HG03460 (cell line): ENCODE data around the gene SLC45A3.
"Not testable (repeated sequence)": the region's sequence is repeated elsewhere in the genome, so short reads cannot be mapped to it uniquely, and the experiment has no call there.

Experiments
- ATAC-seq: cut with Tn5 transposase; IDR thresholded peaks from one replicate; pipeline ENCODE4 v1.9.1; 2021; ENCODE audit not compliant: unreplicated experiment

SLC45A3 gene, protein sequence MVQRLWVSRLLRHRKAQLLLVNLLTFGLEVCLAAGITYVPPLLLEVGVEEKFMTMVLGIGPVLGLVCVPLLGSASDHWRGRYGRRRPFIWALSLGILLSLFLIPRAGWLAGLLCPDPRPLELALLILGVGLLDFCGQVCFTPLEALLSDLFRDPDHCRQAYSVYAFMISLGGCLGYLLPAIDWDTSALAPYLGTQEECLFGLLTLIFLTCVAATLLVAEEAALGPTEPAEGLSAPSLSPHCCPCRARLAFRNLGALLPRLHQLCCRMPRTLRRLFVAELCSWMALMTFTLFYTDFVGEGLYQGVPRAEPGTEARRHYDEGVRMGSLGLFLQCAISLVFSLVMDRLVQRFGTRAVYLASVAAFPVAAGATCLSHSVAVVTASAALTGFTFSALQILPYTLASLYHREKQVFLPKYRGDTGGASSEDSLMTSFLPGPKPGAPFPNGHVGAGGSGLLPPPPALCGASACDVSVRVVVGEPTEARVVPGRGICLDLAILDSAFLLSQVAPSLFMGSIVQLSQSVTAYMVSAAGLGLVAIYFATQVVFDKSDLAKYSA

DNA sequence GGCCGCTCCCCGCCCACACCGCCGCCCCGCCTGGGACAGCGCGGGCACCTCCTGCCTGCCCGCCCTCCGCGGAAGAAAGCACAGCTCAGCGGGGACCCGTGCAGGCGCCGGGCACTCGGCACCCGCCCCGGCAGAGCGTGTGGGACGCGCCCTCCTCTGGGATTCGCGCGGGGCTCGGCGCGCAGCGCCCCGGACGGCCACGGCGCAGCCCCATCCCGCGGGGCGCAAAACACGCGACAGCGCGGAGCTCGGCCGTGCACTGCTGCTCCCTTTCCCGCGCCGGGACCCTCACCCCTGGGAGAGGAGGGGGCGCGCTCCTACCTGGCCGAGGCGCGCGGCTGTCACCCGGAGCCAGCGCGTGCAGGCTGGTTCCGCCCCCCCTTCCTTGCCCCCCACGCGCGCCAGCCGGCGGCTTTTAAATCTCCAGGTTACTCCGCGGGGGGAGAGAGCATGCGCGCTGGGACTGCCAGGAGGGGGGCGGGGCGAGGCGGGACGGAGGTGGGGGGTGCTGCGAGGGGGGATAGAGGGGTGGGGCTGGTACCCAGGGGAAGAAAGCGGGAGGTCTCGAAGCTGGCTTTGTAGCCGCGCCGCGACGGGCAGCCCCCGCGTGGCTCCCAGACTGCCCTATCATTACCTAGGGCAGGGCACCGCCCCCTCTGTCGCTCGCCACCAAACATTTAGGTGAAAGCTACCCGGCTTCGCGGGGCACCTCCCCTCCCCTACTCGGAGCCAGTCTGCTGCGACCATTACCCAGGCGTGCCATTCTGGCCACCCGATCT is at the start of gene SLC45A3:
Gene SLC45A3 (minus strand): TSS at position 437 of the 779 bp plus-strand sequence. CDS start 15,853 bp downstream, outside the sequence.
- no peak for ATAC-seq

DNA sequence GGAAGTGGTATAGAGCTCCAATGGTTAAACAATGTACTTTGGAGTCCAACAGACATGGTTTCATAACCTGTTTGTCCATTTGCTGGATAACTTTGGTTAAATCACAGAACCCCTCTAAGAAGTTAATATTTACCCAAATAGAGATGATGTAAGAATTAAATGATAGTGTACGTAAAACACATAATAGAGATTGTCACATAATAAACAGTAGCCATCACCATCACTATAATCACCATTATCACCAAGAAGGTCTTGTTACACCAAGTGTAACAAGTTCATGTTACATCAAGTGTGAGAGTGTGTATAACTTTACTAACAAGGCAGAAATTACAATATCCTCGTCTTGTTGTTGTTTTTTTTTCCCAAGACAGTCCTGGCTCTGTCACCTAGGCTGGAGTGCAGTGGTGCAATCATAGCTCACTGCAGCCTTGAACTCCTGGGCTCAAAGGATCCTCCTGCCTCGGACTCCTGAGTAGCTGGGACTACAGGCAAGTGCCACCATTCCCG is 46.4 kb upstream of the SLC45A3 start:
- ATAC-seq, result no peak

DNA sequence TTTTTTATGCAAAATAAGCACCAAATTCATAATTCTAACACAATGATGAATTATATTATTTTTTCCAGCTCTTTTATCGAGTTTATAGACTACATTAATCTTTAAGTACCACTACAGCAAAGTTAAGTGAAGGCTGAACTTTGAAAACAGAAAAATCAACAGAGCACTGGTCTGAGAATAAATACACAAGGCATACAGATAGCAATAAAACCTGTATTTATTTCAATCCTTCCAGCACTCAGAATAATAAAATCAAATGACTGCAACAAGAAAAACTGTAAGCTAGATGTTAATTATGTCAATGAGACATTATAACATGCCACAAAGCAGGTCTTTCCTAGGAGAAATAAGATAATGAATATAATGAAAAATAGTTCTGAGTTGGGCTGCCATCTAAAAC is 45.2 kb upstream of the SLC45A3 start:
- no peak for ATAC-seq

DNA sequence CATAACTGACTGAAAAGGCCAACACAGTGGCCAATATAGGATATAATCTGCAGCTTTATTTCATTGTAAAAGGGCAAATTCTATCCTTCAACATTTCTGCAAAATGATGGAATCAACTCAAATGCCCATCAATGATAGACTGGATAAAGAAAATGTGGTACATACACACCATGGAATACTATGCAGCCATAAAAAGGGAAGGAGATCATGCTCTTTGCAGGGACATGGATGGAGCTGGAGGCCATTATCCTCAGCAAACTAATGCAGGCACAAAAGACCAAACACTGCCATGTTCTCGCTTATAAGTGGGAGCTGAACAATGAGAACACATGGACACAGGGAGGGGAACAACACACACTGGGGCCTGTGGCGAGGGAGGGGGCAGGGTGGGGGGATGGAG is 40.4 kb upstream of the SLC45A3 start:
- not testable (repeated sequence) for ATAC-seq

DNA sequence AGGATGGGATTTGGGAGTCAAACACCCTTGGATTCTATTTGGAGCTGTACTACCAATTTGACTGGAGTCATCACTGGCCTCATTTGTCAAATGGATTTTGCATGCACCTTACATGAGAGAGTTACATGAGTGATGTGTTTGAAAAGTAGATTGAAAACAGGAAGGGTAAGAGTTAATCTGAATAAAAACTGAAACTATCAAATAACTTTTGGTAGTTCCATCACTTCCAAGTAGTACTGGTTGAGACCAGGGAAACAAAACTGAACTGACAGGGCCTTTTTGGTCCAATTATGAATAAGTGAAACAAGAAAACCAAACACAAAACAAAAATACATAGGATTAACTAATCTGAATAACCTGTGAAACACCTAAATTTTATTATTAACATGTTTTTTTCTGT is 39.5 kb upstream of the SLC45A3 start:
- no peak for ATAC-seq

DNA sequence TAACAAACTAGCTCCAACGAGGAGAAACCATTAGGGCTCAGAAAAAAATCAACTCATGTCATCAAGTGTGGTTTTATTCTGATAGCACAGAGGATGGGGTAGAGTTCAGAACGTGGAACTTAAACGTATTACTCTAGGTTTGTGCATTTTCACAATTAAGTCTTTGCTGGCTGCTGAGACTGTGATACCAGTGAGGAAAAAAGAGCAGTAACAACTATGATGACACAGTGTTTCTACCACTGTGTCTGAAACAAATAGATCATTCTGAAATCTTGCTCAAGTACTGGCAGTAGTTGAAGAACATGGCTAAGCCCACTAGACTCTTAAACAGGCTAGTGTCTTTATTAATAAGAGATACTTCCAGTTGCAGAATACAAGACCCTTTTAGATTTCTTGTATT is 38.7 kb upstream of the SLC45A3 start:
- ATAC-seq, result no peak

DNA sequence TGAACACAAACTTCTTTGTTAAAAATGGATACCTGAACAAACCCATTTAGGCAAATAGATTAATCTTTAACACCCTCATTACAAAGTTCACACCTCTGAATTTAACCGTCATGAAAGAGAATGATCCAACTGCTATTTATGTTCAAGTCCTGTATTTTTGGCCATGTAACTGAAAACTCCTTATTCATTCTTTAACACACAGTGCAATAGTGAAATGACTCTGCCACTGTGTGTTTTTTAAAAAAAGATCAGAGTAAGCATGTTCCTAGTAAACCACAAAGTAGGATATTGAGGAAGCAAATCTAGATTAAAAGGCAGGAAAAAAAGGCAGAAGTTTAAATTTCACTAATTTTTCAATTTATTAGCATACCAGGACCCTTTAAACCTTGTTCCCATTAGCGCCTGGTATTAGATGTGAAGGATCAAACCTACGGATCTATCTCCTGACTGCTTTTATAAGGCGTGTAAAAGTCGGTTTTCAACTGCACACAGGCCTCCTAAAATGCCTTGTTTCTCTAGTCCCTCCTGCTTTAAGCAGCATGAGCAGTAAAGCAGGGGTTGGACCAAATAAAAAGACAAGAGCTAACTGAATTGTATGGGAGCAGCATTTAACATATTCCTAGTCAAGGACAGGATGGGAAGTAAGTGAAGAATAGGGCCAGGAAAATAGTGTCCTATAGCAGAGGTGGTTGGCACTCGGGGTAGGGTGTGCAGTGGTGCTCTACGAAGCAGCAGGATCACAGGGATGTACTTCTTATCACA is 36.2 kb upstream of the SLC45A3 start:
- ATAC-seq, result no peak

DNA sequence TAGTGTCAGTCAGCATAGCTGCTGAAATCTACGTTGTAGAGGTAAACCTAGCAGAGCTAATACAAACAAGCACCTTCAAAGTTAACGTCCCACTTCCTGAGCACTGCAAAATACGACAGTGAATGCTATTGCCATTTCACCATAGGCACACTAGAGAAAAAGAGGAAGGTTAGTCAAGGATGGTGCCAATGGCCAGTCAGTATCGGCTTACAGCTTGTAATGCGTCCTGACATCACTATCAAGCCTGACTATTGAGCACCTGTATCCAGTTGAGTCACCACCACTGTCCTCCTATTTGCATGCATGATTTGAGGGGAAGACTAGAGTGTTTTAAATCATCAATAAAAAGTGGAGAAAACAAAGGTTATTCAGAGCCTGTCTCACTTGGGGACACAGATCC is 35.3 kb upstream of the SLC45A3 start:
- no peak for ATAC-seq

DNA sequence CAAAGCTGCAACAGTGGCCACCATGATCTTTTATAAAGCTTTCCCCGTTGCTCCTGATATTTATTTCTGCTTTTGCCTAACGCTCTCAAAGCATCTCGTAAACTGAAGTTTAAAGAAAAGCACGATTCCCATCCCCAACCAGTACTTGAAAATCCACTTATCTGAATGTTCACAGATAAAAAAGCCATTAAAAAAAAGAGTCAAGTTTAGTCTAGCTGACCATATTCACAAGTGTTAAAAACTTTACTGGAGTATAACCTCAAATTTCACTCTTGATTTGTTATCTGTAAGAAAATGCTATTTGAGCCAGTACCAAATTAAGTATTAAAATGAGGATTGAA is 34.6 kb upstream of the SLC45A3 start:
- ATAC-seq, result no peak

DNA sequence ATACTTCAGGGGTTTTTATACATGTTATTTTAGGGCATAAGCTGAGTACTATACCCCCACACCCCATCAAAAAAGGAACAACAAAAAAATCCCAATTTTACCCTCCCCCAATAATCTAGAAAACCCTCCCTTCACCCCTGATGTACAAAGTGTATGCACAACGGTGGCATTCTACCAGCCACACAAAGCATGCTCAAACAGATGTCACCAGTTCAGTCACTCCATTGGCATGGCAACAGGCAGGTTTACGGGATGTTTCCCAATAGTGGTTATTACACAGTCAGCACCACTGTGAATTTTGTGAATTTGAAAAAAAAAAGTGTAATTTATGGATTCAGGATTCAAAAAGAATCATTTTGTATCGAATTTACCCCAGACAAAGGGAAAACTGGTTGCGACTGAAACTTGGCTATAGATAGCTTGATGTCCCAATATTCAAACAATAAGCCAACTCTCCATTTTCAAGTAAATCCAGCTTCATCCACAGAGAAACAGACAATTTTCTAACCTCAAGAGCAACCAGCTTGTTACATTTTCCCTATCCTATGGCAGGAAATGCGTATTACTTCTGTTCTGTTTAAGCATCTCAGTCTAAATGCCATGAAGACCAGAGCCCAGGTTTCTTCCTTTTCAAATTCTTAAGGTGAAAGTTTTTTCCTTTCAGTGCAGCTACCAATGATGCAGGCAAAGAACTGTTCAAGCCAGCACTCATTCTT is 34.0 kb upstream of the SLC45A3 start:
- ATAC-seq, result no peak

DNA sequence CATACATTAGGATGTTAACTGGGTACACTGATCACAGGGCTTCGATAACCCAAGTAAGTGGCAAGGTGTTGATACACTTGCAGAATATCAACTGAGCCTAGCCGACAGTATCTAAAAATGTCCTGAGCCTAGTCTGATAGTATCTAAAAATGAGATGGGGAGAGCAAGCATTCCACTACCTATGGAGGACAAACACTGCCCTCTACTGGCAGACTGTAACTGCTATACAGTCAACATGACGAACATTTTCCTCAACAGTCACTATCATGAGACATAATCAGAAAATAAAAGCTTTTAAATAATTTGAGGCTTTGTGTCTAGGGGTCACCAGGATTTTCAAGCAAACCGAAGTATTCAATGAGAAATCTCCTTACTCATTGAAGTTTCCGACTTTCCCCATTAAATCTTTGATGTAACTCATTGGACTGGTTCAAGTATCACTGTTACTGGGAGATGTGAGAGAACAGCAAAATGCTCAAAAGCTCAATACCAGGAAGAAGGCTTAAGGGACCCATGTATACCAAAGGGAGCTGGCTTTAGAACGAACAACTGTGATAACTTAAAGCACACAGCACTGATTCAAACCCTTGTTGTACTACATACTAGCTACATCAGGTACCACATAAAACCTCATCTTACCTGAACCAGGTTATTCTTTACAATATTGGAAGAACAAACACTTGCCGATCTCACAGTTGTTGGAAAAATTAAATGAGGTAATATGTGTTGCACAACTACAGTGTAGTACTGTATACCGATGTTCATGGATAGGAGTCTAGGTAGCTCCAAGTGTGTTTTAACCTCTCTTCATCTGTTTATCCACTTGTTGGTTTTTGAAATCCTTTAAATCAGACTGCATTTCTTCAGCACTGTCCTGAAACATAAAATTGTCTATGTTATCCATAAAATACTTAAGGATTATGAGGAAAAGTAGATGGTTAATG is 31.1 kb upstream of the SLC45A3 start:
- no peak for ATAC-seq

DNA sequence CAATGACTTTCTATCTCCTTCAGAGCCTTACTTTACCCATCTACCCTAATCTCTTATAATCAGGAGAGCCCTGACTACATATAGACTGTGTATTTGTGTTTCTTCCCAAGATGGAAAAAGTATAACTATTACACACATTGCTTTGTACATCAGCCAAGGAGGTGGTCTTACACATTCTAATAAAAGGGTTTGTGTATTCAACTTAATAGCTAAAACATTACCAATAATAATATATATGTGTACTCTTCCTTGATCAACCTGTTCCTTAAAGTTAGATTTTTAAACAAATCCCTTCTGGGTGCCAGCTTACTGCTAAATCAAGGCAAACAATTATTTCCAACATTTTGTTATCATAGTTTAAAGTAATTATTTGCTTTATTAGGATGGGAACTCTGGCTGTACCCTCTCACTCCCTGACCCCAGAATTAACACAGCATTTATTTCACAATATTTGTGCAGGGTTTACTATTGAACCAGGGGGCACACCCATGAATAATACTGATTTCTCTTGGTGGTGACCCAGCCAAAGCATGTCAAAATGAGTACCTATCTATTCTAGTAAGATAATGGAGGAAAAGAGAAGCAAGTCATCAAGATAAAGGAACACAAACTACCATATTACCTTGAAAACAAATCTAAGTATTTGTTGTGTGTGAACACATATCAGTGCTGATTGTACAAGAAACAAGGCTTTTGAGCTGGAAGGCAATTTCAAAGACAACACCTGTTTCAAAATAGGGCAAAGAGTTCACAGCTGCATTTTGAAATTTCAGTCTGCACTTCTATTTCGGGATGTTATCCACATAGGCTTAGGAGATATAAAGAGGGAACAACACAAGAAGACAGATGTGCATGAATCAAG is 30.1 kb upstream of the SLC45A3 start:
- no peak for ATAC-seq

DNA sequence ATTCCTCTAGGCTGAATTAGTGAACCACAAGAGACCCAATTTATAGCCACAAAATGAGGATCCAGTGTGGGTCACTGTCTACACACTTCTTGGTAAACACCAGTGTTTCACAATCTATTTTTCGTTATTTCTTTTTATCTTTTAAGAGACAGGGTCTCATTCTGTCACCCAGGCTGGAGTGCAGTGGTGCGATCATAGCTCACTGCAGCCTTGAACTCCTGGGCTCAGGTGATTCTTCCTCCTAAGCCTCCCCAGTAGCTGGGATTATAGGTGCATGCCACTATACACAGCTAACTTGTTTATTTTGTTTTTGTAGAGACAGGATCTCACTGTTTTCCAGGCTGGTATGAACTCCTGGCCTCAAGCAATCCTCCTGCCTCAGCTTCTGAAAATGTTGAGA is 29.3 kb upstream of the SLC45A3 start:
- no peak for ATAC-seq

DNA sequence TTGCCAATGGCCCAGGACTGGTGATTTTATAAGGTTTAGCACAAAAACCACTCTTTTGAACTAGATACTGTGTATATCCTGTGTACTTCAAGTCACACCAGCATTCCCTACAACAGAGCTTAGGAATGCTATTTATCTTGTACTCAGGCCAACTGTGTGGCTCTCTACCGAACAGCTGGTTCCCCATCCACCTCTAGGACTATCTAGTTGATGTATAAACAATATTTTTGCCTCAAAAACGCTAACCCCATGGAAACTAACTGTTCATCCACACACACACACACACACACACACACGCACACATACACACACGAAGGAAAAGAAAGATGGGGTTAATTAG is 28.7 kb upstream of the SLC45A3 start:
- ATAC-seq, result no peak

DNA sequence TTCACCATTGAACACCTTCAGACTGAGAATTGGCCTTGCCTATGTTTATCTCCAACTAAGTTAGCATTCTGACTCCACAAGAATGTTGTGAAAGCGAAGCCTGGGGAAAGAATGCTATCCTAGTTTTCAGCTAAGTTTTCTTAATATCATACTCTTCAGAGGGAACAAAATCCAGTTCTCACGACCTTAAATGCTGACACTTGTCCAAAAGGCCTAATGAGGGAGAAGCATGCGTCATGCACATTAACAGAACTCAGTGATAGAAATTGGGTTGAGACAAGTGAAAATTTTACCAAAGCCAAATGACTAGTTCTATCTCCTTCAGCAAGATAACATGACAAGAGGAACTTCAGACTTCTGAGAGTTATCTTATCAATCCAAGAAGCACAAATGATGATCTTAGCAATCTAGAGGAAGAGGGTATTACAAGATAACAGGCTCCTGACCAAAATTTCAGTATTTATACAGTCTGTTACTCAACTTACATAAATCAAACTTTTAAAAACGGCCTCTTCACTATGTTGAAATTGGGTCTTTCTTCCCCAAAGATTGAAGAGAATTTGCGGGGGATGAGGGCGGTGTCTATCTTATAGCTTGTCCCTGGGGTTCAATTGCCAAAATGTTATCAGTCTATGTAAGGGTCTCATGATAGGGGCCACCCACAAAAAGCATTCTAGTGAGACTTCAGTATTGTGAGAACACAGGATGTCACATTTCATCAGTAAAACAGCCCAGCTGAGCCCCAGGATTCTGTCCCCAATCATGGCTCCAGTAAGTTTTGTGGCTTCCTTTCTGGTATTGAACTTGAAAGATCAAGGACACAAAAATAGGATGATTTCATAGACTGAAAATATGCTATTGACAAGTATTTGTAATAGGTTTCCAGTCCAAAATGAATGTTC is 26.5 kb upstream of the SLC45A3 start:
- ATAC-seq, result no peak

DNA sequence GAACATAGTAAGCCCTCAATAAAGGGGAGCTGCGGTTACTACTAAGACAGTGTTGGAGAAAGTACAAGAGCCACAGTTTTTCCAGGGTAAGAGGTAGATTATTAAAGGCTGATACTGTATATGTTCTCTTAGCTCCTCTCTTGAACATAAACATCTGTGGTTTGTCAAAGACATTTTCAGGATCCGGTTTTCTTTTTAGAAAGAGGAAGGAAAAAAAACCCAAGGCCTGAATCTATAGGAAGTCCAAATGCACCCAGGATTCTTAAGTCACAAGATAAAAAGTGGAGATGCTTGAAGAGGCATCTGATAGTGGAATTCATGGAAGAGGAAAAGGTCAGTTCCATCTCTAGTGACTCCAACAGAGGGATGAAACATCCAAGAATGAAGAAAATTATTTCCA is 24.6 kb upstream of the SLC45A3 start:
- ATAC-seq, result no peak

DNA sequence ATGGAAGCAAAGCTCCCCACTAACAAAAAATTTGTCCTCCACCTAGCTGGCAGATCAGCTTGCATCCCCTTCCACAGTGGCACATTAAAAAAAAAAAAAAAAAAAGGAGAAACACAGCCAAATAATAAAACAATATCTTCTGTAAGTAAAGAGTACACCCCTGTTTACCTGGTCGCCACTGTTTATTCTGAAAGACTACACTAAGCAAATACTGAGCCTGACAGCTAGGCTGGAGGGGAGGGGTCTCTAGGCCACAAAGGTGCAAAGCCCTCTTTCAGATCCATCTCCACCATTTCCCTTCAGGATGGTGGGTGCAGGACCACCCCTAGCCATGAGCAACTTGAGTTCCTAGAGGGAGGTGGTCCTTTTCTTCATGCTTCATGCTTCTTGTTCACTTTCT is 22.8 kb upstream of the SLC45A3 start:
- no peak for ATAC-seq

DNA sequence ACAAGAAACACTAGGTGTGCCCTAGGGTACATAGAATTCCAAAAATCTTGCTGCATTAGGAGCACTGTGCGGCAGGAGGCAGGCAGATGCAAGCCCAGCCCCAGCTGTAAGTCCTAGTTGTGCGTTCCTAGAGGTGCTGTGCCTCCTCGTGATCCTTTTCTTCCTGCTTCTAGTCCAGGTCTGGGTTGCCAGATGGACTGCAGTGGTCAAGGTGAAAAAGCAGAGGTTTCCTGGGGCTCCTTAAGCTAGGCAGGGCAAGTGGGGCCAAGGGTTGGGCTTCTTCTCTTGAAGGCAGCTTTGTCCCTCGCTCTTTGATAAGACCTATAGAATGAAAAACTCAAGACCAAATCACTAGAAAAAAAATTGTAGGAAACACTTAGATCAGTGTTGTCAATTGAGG is 21.6 kb upstream of the SLC45A3 start:
- ATAC-seq, result no peak
